ENCODE results near the gene ETFRF1. TPM values are rescaled to one million over a fixed set of nuclear protein-coding genes. Genes with fewer than 3 reads are reported as not detected.

Gene ETFRF1
- total RNA-seq, 4 donors from 2014 or later, result 3.6 to 84.2 (median 24.1) TPM

DNA sequence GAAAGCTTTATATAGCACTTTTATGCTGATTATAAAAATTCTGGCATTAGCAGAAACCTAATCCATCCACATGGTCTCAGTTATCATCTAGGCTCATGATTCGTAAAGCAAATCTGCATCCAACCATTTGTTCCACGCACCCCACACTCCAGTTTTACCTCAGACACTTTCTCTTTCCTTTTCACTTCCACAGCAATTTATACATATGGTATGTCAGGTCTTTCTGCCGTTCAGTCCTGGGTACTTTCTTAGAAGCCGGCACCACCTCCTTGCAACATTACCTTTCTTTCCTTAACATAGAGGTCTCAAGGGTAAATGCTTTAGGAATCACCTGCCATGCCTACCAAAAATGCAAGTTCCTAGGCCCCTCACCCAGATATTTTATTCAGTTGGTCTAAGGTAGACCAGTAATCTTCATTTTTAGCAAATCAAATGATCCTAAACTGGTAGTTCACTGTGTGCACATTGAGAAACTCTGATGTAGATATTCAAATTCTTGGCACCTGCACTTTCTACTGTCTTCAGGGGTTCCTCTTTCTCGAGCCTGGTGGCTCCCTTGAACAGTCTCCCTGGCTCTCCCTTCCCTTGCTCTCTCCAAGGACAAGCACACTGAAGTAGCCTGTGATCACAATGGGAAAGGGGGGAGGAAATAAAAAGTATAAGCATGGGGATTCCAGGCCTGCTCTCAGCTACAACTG lies 58.5 kb downstream of the ETFRF1 start:
- in situ Hi-C loops (cut with MboI; ENCODE audit: low pct_ligation_motif_present in 1 of 4, low pct_unique_long_range_greater_than_20kb in 1 of 4, low sequenced_read_pairs in 3 of 4), result no loop called here
- Histone ChIP-seq H3K27ac (no peak overlapping the region), H3K27me3 (no peaks in the 10 kb centered on the region)

DNA sequence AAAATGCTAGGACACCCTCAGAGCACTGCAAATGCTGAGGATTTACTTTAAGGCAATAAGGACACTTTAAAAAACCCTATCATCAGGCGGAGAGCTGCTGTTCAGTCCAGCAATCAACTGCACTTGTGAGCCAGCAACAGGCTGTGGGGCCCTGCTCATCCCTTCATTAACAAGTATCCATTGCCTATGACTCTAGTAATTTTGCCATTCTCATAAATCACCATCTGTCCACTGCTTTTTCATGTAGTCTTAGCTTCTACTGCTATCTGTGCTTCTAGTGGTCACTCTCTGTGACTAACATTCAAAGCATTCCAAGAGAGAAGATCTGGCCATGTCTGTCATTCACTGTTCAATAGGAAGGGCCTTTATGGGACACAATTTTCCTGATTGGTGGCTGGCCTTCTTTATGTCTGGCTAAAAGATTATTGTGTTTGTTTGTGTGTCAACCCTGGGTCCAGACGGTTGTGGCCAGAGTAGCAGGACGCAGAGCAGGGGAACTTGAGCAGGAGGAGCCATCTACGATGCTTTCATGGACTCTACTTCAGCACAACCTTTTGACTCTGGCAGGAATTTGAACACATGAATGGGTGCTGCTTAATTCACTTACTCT lies 59.3 kb downstream of the ETFRF1 start:
- Histone ChIP-seq H3K27me3 (no peaks in the 10 kb centered on the region), H3K9me3 (no peaks in the 10 kb centered on the region), H3K27ac (no peak overlapping the region), H3K4me1 (peaks cover 0 to 30% (median 12%) of the 10 kb centered on the region in 4 donors), H3K4me3 (no peak overlapping the region), H3K36me3 (no peaks in the 10 kb centered on the region)
- DNase-seq, result no peak
- TF ChIP-seq POLR2AphosphoS5 (IDR thresholded peaks at IDR 0.05) (no peak), POLR2A (IDR thresholded peaks at IDR 0.05) (no peak), EP300 (IDR thresholded peaks at IDR 0.05; ENCODE audit: low read depth) (no peak)
- TF ChIP-seq, protein P1, sequence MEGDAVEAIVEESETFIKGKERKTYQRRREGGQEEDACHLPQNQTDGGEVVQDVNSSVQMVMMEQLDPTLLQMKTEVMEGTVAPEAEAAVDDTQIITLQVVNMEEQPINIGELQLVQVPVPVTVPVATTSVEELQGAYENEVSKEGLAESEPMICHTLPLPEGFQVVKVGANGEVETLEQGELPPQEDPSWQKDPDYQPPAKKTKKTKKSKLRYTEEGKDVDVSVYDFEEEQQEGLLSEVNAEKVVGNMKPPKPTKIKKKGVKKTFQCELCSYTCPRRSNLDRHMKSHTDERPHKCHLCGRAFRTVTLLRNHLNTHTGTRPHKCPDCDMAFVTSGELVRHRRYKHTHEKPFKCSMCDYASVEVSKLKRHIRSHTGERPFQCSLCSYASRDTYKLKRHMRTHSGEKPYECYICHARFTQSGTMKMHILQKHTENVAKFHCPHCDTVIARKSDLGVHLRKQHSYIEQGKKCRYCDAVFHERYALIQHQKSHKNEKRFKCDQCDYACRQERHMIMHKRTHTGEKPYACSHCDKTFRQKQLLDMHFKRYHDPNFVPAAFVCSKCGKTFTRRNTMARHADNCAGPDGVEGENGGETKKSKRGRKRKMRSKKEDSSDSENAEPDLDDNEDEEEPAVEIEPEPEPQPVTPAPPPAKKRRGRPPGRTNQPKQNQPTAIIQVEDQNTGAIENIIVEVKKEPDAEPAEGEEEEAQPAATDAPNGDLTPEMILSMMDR (IDR thresholded peaks at IDR 0.05), result no peak
- intact Hi-C loops (cut with DNase I; ENCODE audit: low total_unique reads), result no loop called here
- in situ Hi-C loops (cut with MboI; ENCODE audit: low pct_ligation_motif_present in 1 of 4, low pct_unique_long_range_greater_than_20kb in 1 of 4, low sequenced_read_pairs in 3 of 4), result no loop called here
- 70 to 88% methylated on average over 3 to 4 of the region's 4 CpGs for WGBS, 2 donors (ENCODE audit: low coverage in 1 of 2)

More for the DNA sequence above, 58.5 kb downstream of the ETFRF1 start:
- H3K9me3 ChIP-seq, result no peaks in the 10 kb centered on the region
- no peaks in the 10 kb centered on the region for H3K36me3 ChIP-seq
- TF ChIP-seq POLR2AphosphoS5 (IDR thresholded peaks at IDR 0.05) (no peak), POLR2A (IDR thresholded peaks at IDR 0.05) (no peak), EP300 (IDR thresholded peaks at IDR 0.05; ENCODE audit: low read depth) (no peak)
- TF ChIP-seq, protein P1 (IDR thresholded peaks at IDR 0.05), result no peak
- no peak overlapping the region for H3K4me3 ChIP-seq
- 77 to 82% methylated on average over 4 to 5 of the region's 5 CpGs for WGBS, 2 donors (ENCODE audit: low coverage in 1 of 2)
- DNase-seq, result no peak
- intact Hi-C loops (cut with DNase I; ENCODE audit: low total_unique reads), result no loop called here
- peaks cover 0 to 39% (median 18%) of the 10 kb centered on the region in 4 donors for H3K4me1 ChIP-seq

Other genes starting within 250 kb of the ETFRF1 start
- 10 to 100 TPM in 1 of 4 donors, 1 to 10 TPM in 2, under 1 TPM in 1; 0.80 to 14.0 (median 3.9) TPM for gene BCAT1, start 246.1 kb upstream of the ETFRF1 start, total RNA-seq
- gene DNAI7, start 77 bp upstream of the ETFRF1 start, total RNA-seq, result under 1 TPM in 1 of 4 donors, not detected in 3; 0.32 TPM
- gene KRAS, start 55.7 kb downstream of the ETFRF1 start, total RNA-seq, result 10 to 100 TPM in 3 of 4 donors, 1 to 10 TPM in 1; 7.6 to 40.6 (median 30.5) TPM